Measurements from ENCODE around the gene CACNA1E. TPM values are rescaled to one million over a fixed set of nuclear protein-coding genes. Genes with fewer than 3 reads are reported as not detected.

CACNA1E gene
- total RNA-seq, 4 donors from 2014 or later: 0.19 to 1.3 (median 0.44) TPM; not detected in 1

DNA sequence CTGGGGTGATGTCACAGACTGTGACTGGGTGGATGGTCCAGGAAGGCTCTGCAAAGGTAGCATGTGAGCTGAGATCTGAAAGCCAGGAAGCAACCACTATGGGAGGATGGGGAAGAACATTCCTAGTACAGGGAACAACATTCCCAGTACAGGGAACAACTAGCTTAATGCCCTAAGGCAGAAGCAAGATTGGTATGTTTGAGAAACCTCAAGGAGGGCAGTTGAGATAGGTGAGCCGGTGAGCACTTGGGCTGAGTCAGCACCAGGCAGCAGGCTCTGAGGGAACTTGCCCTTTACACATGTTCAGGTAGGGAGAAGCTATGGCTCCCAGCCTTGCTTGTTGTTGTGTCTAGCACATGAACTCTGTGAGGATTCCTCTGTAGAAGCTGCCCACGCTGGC, 24.2 kb upstream of the CACNA1E start:
- ATAC-seq (ENCODE audit: low FRiP score) (no peak), DNase-seq (ENCODE audit: low spot score) (no peak)
- TF ChIP-seq, protein P1, sequence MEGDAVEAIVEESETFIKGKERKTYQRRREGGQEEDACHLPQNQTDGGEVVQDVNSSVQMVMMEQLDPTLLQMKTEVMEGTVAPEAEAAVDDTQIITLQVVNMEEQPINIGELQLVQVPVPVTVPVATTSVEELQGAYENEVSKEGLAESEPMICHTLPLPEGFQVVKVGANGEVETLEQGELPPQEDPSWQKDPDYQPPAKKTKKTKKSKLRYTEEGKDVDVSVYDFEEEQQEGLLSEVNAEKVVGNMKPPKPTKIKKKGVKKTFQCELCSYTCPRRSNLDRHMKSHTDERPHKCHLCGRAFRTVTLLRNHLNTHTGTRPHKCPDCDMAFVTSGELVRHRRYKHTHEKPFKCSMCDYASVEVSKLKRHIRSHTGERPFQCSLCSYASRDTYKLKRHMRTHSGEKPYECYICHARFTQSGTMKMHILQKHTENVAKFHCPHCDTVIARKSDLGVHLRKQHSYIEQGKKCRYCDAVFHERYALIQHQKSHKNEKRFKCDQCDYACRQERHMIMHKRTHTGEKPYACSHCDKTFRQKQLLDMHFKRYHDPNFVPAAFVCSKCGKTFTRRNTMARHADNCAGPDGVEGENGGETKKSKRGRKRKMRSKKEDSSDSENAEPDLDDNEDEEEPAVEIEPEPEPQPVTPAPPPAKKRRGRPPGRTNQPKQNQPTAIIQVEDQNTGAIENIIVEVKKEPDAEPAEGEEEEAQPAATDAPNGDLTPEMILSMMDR (IDR thresholded peaks at IDR 0.05): no peak

DNA sequence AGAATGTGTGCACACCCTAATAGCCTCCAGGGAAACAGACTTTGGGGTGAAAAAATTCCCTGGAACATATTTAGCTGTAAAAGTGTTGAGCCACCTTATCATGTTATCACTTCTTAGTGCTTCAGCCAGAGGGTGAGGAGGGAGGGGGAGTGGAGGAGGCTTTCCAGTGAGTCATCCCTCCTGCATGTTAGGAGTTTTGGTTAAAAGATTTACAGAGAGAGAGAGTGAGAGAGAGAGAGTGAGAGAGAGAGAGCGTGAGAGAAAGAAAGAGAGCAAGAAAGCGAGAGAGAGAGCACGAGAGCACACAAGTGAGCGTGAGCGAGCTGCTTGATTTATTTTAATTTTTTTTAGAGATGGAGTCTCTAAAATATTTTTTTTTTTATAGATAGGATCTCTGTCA, 13.5 kb upstream of the CACNA1E start:
- DNase-seq (ENCODE audit: low spot score) (no peak), ATAC-seq (ENCODE audit: low FRiP score) (peak; percentile 96)
- TF ChIP-seq, protein P1 (IDR thresholded peaks at IDR 0.05): no peak

DNA sequence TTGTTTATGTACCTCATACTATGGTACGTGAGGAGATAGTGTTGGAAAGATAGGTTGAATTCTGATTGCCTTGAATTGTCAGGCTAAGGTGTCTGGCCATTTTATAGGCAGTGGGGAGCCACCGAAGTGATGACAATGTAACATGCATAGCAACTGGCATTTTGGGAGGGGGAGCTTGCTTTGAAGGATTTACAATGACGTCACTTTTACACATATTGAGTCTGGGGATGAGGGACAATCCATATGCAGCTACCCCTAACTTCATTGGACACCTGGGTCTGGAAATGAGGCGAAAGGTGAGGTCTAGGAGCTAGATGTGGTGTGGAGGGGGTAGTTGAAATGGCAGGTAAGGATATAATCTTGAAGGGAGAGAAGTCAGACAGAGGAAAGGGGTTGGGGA, 7.7 kb upstream of the CACNA1E start:
- ATAC-seq (ENCODE audit: low FRiP score): no peak
- TF ChIP-seq, protein P1 (IDR thresholded peaks at IDR 0.05): no peak
- no peak for DNase-seq (ENCODE audit: low spot score)

DNA sequence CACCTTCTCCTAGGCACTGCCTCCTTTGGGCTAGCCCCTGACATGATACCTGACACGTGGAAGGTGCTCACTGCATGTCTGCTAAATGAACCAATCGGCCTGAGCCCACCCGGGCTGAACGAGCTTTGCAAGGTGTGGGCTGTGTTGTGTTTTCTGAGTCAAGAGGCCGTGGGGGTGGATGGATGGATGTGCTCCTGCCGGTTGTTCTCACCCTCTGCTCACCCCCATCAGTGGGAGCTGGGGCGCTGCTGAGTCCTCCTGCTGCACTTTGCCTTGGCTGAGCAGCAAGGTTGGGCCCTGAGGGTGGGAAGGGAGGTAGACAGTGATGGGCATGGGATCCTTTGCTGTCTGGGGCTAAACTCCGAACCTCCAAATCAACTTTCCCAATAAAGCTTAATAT, 6.7 kb upstream of the CACNA1E start:
- ATAC-seq (ENCODE audit: low FRiP score): no peak
- no peak for DNase-seq (ENCODE audit: low spot score)
- TF ChIP-seq, protein P1 (IDR thresholded peaks at IDR 0.05): no peak

DNA sequence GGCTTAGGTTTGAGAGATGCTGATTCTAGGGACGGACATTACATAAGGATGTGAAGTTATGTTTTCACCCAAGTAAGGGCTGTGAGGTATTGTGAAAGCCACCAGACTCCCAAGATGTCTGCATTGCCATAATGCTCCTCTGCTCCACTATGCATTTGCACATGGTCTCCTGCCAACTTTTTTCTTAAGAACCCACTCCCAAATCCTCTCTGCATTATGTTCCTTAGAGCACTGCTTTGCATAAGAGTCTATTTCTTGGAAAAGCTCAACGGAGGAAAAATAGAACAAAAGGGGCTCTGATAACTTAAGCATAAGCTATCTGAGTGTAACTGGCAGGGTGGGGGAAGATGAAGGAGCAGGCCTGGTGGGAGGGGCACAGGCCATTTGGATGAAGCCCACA, 5.0 kb upstream of the CACNA1E start:
- no peak for ATAC-seq (ENCODE audit: low FRiP score)
- TF ChIP-seq, protein P1 (IDR thresholded peaks at IDR 0.05): no peak
- no peak for DNase-seq (ENCODE audit: low spot score)

DNA sequence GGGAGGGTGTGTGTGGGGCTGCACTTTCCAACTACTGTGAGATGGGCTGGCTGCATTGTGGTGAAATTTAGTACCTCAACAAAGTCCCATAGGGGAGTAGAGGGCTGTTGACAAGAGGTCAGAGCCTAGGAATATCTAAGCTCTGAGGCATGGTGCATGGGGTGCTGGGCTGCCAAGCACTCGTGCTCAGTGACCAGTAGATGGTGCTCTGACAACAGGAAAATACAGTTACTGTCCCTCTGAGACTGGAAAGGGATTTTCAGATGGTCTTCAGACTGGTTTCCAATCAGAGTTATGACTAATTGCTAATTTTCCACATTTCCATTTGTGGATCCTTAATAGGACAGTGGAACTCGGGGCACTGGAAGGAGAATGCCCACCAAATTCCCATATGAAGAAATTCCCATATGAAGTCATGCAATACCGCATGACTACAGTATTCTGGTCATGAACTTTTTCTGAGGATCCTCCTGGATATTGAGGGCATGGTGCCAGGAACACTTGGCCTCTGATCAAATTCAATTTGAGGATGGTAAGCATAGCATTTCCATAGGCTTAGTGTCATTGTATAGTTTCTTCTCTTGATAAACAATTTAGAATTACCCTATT, 4.1 kb upstream of the CACNA1E start:
- TF ChIP-seq, protein P1 (IDR thresholded peaks at IDR 0.05): no peak

DNA sequence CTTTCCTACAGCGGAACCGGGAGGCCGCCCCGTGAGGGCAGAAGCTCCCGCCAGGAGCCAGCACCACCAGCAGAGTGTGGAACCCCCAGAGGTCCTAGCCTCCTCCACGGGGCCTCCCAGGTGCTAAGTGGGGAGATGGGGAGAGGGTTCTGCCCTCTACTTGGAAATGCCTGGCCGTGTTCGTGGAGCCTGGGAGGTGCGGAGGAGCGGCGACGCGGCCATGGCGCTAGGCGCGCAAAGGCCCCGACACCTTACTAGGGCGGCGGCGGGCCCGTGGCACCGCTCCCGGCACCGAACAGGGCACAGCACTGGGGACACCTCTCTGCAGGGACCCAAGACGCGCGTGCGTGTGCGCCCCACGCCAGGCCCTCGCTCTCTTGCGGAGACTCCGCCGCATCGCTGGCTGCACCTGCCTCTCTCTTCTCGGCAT, 1.3 kb upstream of the CACNA1E start:
- DNase-seq (ENCODE audit: low spot score) (no peak), ATAC-seq (ENCODE audit: low FRiP score) (no peak)
- TF ChIP-seq, protein P1 (IDR thresholded peaks at IDR 0.05): no peak

More for the DNA sequence above, 4.1 kb upstream of the CACNA1E start:
- ATAC-seq (ENCODE audit: low FRiP score) (peak; percentile 88), DNase-seq (ENCODE audit: low spot score) (no peak)
